Measurements from ENCODE around the gene THSD7A.
"Not testable (repeated sequence)": the region's sequence is repeated elsewhere in the genome, so short reads cannot be mapped to it uniquely, and the experiment has no call there.

Gene THSD7A

DNA sequence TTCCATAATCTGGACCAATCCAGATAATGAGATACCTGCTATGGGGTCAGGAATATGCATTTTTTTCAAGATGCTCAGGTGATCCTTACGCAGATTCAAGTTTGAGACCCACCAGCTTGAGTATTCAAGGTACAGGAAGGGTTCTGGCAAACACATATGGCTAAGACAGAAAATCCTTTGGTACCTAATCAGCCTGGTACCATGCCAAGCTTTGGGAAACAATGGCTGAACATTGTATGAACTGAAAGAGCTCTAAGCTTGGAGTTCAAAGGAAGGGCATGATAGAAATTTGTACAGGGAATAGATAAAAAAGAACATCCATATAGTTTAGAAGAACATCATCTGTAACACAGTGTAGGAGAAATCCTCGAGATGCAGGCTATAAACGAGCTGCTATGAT is 382.7 kb downstream of the THSD7A start:
- DNase-seq: no peak

DNA sequence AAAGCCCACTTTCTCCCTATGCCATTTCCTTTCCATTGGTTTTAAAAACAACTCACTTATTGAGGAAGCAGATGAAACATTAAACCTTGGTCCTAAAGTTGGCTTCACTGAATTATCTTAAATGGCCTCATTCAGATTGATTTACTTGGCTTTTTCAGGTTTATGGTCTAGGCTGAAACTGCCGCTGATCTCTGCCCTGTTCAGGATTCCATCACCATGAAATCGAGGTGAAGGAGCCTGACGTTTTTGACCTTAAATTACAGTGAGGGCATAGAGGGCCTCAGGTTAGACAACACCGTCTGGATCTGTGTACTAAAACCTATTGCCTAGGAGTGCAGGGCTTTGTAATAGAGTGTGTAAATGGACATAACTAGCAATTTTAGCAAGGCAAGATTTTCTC is 383.7 kb downstream of the THSD7A start:
- DNase-seq: no peak

GRCh38 chr7:11447106-11447505 is 384.9 kb downstream of the THSD7A start:
- DNase-seq: no peak

DNA sequence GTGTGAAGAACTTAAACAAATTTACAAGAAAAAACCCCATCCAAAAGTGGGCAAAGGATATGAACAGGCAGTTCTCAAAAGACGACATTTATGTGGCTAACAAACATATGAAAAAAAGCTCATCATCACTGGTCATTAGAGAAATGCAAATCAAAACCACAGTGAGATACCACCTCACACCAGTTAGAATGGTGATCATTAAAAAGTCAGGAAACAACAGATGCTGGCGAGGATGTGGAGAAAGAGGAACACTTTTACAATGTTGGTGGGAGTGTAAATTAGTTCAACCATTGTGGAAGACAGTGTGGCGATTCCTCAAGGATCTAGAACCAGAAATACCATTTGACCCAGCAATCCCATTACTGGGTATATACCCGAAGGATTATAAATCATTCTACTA is 388.1 kb downstream of the THSD7A start:
- DNase-seq: not testable (repeated sequence)

DNA sequence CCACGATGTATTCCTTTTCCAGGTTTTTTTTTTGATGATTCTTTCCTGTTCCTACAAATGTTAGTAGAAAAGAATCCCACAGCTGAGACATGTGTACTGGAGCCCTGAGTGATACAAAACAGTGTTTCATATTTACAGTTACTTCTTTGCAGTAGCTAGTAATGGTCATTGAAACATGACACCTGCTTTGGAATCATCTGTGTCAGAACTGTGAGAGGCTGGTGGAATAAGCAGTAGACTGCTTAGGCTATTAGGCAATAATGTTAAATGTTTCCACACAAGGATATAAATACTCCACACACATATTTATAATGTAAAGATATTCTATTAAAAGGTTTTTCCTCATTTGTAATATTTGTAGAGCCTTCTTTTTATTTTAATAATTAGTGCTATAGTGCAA is 394.0 kb downstream of the THSD7A start:
- DNase-seq: no peak

- DNase-seq: no peak
Measured at GRCh38 chr7:11436773-11437524, 395.0 kb downstream of the THSD7A start.

DNA sequence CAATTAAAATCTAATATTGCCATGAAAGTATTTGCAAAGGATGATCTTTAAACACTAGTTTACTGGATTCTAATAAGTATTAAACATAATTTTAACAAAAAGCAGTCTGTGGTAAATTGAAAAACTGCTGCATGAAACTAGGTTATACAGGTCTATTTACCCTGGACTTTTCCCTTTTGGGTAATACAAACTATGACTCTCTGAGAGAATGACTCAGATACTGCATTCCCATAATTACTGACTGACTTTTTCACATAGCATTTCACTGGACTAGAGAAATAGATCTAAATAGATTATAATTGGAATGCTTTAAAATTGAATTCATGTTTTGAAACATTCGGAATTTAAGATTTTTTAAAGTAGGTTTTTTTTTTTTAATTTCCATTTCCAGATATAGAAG is 395.7 kb downstream of the THSD7A start:
- DNase-seq: no peak

DNA sequence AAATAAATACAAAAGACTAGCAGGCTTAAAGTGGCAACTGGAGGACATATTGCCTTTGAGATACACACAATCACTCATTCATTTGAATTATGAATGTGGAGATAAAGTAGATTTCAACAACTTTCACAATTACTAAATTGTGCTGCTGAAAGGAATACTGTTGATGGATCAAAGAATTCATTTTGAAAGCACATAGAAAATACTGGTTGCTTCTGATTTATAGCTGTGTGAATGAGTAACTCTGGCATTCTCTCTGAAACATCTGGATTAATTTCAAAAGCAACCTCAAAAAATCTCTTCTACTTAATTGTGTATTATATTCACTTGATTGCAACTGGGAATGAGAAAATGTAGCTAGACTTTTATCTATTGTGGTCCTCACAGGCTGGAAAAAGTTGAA is 397.6 kb downstream of the THSD7A start:
- DNase-seq: no peak

DNA sequence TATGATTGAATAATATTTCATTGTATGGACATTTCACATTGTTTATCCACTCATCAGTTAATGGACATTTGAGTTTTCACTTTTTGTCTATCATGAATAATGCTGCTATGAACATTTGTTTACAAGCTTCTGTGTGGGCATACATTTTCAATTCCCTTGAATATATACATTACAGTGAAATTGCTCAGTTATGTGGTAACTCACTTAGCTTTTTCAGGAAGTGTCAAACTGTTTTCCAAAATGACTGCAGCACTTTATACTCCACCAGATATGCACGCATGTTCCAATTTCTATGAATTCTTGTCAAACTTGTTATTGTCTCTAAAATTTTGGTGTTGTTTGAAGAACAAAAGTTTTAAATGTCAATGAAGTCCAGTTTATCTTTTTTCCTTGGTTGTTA is 401.2 kb downstream of the THSD7A start:
- DNase-seq: no peak

GRCh38 chr7:11430112-11430511 is 401.9 kb downstream of the THSD7A start:
- DNase-seq: no peak

GRCh38 chr7:11428877-11429581 is 403.0 kb downstream of the THSD7A start:
- DNase-seq: no peak

DNA sequence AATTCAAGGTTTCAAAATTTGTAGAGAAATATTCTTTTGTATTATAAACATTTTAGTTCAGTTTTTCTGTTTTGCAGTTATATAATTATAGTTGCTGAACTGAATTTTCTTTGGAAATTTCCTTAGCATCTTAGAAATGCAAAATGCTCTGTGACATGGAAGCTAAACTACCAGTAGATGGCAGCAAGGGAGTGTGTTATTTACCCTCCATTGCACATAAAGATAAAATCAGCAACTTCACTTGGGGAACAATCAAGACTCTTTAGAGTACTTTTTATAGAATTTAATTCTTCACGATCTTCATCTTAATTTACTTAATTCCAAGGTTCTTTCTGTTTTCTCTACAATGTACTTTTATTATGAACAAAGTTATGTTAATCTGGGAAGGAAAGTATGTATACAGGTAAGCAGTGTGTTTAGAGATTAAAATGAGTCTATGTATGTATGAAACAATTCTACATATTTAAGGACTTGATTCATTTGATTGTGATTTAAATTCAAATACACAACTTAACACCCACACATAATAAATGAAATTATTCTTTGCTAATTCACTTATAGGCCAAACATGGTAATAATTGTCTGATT is 404.2 kb downstream of the THSD7A start:
- no peak for DNase-seq

GRCh38 chr7:11424006-11424405 is 408.0 kb downstream of the THSD7A start:
- DNase-seq: no peak

DNA sequence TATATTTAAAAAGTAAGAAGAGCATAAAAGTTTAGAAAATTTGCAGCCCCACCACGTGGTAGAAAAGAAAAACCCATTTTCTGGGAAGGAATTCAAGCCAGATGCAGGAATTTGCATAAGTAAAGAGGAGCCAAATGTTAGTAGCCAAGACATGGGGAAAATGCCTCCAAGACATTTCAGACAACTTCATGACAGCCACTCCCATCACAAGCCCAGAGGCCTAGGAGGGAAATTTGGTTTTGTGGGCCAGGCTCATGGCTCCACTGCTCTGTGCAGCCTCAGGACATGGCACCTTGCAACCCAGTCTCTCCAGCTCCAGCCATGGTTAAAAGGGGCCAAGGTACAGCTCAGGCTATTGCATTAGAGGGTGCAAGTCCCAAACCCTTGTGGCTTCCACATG is 411.9 kb downstream of the THSD7A start:
- no peak for DNase-seq

GRCh38 chr7:11416641-11417458 is 415.1 kb downstream of the THSD7A start:
- no peak for DNase-seq

- DNase-seq: no peak
Measured at GRCh38 chr7:11415101-11415500, 416.9 kb downstream of the THSD7A start.

- no peak for DNase-seq
Measured at GRCh38 chr7:11413901-11414300, 418.1 kb downstream of the THSD7A start.

DNA sequence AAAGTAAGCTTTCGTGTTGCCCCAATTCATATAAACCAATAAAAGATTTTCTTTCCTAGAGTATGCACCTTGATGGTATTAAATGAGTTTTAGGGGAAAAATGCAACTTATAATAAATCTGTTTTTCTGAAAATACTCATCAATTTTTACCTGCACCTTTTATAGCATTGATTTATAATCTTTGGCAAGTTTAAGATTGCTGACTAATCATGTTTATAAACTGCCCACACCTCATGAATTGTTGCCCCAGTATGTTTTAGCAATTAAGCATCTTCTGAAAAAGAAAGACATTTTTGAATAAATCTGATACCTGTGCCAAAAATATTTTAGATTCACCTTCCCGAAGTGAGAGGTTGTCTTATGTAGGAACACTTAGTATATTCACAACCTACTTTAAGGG is 420.0 kb downstream of the THSD7A start:
- DNase-seq: no peak

- no peak for DNase-seq
Measured at GRCh38 chr7:11410656-11411644, 421.0 kb downstream of the THSD7A start.

DNA sequence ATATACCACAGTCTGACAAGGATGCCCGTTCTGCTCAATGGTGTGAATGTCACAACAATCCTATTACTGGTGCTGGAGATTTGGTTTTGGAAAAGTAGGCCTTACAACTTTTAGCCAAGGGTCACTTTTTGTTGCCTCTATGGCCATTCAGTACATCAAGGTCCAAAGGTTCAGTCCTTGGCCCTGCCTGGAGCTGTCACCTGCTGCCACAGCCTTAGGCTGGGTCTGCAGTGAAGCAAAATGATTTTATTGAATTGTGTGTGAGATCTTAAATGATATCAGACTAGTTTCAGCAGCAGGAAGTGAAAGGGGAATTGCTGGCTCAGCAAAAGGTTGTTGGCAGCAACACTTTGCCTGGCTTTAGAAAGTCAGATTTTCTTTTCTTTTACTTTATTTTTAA is 427.6 kb downstream of the THSD7A start:
- no peak for DNase-seq

DNA sequence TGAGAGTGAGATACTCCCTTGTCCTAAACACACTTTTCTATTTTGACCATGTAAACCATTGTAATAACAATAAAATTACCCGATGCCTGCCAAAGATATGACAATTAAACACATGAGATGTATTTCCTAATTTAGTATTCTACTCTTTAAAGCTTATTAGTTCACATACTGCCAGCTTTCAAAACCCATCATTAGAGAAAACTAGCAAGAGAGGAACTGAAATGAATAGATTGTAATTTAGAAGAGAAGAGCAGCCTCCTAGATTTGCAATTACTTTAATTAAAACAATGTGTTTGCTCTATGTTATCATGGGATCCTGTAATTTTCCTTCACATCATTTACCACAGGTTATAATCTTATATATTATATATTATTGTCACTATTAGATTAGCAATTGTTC is 428.2 kb downstream of the THSD7A start:
- DNase-seq: no peak

DNA sequence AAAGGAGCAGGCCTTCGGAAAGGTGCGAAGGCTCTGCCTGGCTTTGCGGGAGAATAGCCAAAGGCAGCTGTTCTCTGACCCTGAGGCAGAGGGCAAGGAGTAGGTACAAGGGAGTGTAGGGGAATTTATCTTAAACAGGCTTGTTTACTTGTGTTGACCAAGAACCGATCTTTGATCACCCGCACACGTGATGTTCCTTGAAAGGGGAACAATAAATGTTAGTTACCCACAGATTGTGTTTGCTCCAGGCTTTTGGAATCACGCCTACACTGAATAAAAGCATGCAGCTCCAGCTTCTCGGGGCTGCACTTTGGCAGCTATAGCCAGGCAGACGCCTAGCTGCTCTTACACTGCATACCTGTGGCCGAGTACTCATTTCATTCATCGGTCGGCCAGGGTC is 437.6 kb downstream of the THSD7A start:
- DNase-seq: no peak

All from T-helper 9 cell (primary cell).